KMS-11 (cell line): Measurements from ENCODE around the gene LRRC7.
A peak's percentile ranks its signal among the peaks of the same experiment; 100 is the strongest.

Experiments
- H2AFZ ChIP-seq: fragments of 200-600 bp; sonication (generic); 2 replicates; pipeline ENCODE4 v1.6.1; 2016; ENCODE audit warnings: antibody characterized with exemption, mixed run types, low read depth
- H3K27ac ChIP-seq: fragments of 200-600 bp; sonication (generic); 2 replicates; pipeline ENCODE4 v1.6.1; 2016; ENCODE audit warnings: mild to moderate bottlenecking, mixed run types
- H3K27me3 ChIP-seq: fragments of 200-600 bp; sonication (generic); 2 replicates; pipeline ENCODE4 v1.6.1; 2017; ENCODE audit warnings: mild to moderate bottlenecking, low read depth, mixed run types, moderate library complexity; ENCODE audit not compliant: insufficient read depth
- H3K36me3 ChIP-seq: fragments of 200-600 bp; sonication (generic); 2 replicates; pipeline ENCODE4 v1.6.1; 2017; ENCODE audit warnings: mild to moderate bottlenecking, mixed run types; ENCODE audit not compliant: insufficient read depth
- H3K4me1 ChIP-seq: fragments of 200-600 bp; sonication (generic); 2 replicates; pipeline ENCODE4 v1.6.1; 2016; ENCODE audit warnings: mild to moderate bottlenecking, low read depth, mixed run types; ENCODE audit not compliant: poor library complexity, severe bottlenecking
- H3K4me2 ChIP-seq: fragments of 200-600 bp; sonication (generic); 2 replicates; pipeline ENCODE4 v1.7.0; 2016; ENCODE audit warnings: mild to moderate bottlenecking, mixed run types
- H3K4me3 ChIP-seq: fragments of 200-600 bp; sonication (generic); IDR thresholded peaks from 2 replicates; pipeline ENCODE4 v1.6.1; 2017; ENCODE audit warnings: low read depth, low read length, mixed read lengths; ENCODE audit not compliant: insufficient read depth
- H3K79me2 ChIP-seq: fragments of 200-600 bp; sonication (generic); 2 replicates; pipeline ENCODE4 v1.6.1; 2016; ENCODE audit warnings: low read depth, mixed run types; ENCODE audit not compliant: insufficient read depth
- H3K9ac ChIP-seq: fragments of 200-600 bp; sonication (generic); 2 replicates; pipeline ENCODE4 v1.6.1; 2016; ENCODE audit warnings: mild to moderate bottlenecking, mixed run types
- H4K20me1 ChIP-seq: fragments of 200-600 bp; sonication (generic); 2 replicates; pipeline ENCODE4 v1.6.1; 2016; ENCODE audit warnings: mild to moderate bottlenecking, mixed run types; ENCODE audit not compliant: insufficient read depth
- TF ChIP-seq, protein P1 (sequence below): fragments of 200-600 bp; sonication (generic); conservative IDR thresholded peaks from 2 replicates; pipeline ENCODE4 v1.6.1; 2017; ENCODE audit warnings: low read depth, mild to moderate bottlenecking, antibody characterized with exemption, low read length, moderate library complexity, mixed read lengths

Gene LRRC7

DNA sequence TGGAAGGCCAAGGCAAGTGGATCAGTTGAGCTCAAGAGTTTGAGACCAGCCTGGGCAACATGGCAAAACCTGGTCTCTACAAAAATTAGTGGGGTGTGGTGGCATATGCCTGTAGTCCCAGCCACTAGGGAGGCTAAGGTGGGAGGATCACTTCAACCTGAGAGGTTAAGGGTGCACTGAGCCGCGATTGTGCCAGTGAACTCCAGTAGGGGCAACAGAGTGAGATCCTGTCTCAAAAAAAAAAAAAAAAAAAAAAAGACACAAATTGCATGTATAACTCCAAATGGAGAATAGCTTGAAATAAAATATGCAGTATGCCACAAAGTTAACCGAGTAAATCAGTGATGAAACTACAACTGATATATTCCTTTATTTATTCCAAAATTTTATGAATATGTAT is 586.0 kb downstream of the LRRC7 start:
- Histone ChIP-seq H4K20me1 (no peaks in the 10 kb centered on the region), H2AFZ (no peak overlapping the region), H3K36me3 (no peaks in the 10 kb centered on the region), H3K4me1 (no peaks in the 10 kb centered on the region), H3K27me3 (no peaks in the 10 kb centered on the region), H3K79me2 (no peaks in the 10 kb centered on the region), H3K9ac (no peak overlapping the region), H3K27ac (no peak overlapping the region), H3K4me2 (no peak overlapping the region), H3K4me3 (no peak overlapping the region)
- TF ChIP-seq, protein P1, sequence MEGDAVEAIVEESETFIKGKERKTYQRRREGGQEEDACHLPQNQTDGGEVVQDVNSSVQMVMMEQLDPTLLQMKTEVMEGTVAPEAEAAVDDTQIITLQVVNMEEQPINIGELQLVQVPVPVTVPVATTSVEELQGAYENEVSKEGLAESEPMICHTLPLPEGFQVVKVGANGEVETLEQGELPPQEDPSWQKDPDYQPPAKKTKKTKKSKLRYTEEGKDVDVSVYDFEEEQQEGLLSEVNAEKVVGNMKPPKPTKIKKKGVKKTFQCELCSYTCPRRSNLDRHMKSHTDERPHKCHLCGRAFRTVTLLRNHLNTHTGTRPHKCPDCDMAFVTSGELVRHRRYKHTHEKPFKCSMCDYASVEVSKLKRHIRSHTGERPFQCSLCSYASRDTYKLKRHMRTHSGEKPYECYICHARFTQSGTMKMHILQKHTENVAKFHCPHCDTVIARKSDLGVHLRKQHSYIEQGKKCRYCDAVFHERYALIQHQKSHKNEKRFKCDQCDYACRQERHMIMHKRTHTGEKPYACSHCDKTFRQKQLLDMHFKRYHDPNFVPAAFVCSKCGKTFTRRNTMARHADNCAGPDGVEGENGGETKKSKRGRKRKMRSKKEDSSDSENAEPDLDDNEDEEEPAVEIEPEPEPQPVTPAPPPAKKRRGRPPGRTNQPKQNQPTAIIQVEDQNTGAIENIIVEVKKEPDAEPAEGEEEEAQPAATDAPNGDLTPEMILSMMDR, result no peak

DNA sequence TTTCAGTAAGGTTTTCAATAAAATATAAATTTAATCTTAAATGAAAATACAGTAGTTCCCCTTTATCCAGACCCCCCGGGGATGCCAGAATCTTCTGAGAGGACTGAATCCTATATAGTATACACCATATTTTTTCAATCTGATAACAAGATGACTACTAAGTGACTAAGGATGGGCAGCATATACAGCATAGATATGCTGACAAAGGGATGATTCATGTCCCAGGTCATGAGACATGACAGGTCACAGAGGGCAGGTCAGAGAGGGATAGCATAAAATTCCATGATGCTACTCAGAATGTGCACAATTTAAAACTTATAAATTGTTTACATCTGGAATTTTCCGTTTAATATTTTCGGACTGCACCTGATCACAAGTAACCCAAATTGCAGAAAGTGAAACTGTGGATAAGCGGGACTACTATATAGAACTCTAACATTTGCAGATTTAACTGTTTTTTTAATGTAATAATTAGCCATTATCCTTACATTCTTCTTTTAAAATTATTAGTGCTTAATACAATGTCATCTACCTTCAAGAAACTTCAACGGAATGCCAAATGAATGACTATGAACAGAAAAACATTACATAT is 588.9 kb downstream of the LRRC7 start:
- H3K9ac ChIP-seq, result no peak overlapping the region

DNA sequence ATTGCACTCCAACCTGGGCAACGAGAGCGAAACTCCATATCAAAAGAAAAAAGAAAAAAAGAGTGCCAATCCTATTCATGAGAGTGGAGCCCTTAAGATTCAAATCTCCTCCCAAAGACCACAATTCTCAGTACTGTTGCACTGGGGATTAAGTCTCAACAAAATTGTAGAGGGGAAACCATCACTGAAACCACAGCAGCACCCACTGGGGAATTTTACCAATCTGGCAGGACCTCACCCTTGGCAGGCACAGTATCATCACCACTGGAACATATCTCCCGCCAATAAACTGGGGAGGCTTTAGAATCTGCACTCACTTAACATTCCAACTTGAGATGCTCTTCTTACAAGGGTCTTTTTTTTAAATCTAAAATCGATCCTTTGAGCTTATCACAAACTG is 596.6 kb downstream of the LRRC7 start:
- Histone ChIP-seq H2AFZ (no peak overlapping the region), H3K4me3 (no peak overlapping the region), H3K27ac (peak overlapping the region; percentile 48; the same call in 1 of the 2 replicates), H3K27me3 (no peaks in the 10 kb centered on the region), H3K36me3 (no peaks in the 10 kb centered on the region), H3K4me1 (peaks cover 22% of the 10 kb centered on the region), H3K79me2 (no peaks in the 10 kb centered on the region), H3K9ac (no peak overlapping the region), H3K4me2 (peak overlapping the region; percentile 39; the same call in 1 of the 2 replicates), H4K20me1 (no peaks in the 10 kb centered on the region)
- TF ChIP-seq, protein P1, result no peak

More for the DNA sequence above, 588.9 kb downstream of the LRRC7 start:
- Histone ChIP-seq H3K27me3 (no peaks in the 10 kb centered on the region), H3K27ac (no peak overlapping the region), H3K4me2 (no peak overlapping the region), H2AFZ (no peak overlapping the region), H3K4me1 (no peaks in the 10 kb centered on the region), H3K36me3 (no peaks in the 10 kb centered on the region), H3K79me2 (no peaks in the 10 kb centered on the region), H4K20me1 (no peaks in the 10 kb centered on the region), H3K4me3 (no peak overlapping the region)
- TF ChIP-seq, protein P1, result no peak

DNA sequence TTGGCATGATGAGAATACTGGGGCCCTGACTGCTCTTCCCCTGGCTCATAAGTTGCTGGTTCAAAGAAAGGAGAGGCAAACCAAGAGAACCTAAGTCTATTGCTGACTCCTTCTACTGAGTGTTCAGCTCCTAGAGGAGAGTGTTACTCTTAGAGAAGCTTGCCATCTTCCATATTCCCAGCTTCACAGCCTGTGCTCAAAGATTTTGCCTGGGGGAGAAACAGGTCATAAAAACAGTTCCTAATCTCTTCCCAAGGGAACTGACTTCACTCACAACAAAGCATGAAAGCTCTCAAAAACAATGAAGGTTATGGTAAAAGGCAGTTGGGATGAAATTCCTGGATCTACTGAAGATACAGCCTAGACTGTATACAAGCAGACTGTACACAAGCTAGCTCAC is 600.6 kb downstream of the LRRC7 start:
- Histone ChIP-seq H2AFZ (no peak overlapping the region), H3K27ac (no peak overlapping the region), H3K9ac (no peak overlapping the region), H3K4me3 (no peak overlapping the region), H3K4me1 (peaks cover 20% of the 10 kb centered on the region), H3K36me3 (no peaks in the 10 kb centered on the region), H4K20me1 (no peaks in the 10 kb centered on the region), H3K79me2 (no peaks in the 10 kb centered on the region), H3K4me2 (no peak overlapping the region), H3K27me3 (no peaks in the 10 kb centered on the region)
- TF ChIP-seq, protein P1, result no peak
